GM21529 (cell line): Measurements from ENCODE around the gene M1AP.

ENCODE experiments used
- ATAC-seq: cut with Tn5 transposase; IDR thresholded peaks from one replicate; pipeline ENCODE4 v1.9.1; 2021; ENCODE audit not compliant: unreplicated experiment

Gene M1AP

DNA sequence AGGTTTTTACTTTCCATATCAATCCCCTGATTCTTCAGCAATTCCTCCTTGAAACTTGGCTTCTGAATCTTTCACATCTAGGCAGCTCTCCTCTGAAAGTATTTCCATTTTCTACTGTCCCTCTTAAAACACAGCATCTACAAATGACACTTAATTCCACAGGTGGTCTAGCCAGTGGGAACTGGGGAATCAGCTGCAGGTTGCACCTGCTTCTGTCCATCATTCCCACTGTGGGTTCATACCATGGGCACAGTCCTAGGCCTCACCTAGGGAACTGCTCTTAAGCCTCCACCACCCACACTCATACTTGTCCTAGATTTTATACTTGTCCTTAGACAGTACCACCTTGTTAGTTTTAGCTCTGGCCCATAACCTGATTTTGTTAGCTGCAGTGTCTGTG, 96.6 kb downstream of the M1AP start:
- ATAC-seq = no peak

DNA sequence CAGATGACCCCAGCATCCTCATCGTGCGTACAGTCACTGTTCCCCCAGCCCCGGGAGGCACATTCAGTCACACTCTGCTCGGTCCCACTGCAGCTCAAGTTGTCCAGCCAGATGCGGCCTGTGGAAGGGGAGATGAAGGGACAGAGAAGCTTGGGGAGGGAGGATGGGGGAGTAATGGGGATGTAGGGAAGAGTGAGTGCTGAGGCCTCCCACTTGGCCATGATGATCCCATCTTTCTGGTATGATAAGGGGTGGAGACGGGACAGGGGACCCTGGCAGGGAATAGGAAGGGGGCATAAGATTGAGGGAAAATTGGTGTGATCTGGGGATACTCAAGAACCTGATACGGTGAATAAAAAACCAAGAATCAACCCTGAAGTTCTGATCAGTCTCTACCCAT, 97.9 kb downstream of the M1AP start:
- no peak for ATAC-seq

DNA sequence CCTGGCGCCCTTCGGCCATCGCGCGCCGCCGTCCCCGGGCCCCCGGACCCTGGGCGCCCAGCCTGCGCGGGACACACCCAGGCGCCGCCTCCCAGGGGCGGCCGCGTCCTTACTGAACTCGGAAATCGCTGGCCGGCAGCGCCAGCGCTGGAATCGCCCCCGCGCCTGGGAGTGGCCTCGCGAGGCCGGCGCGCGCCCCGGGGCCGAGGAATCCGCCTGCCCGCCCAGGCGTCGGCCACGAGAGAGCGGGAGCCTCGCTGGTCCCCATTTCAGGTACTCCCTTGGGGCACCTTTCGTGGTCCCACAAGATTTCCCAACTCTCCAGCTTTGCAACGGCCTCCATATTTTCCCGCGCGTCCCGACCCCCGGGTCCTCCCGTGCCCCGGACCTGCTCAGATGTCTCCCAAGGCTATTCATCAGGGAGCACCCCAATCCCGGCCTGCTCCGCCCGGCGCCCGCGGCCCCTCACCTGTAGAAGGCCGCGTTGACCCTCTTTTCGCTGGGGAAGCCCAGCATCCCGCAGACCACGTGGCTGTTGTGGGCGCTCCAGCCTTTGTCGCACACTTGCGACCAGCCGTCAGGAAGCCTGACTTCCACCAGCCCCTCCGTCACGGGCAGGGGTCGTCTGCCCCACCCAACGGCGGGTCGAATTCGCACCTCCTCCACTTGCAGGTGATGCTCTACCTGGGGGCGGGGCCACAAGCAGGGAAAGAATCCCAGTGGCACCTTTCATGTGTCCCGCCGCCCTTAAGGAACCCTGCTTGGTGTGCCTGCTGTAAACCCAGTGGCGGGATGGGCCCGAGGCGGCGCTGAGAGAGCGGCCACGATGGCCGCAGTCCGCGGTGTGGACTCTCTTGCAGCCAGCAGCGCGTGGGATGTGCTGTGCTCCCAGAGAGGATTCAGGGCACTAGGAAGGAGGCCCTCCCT, 99.0 kb downstream of the M1AP start:
- peak; percentile 33 for ATAC-seq

DNA sequence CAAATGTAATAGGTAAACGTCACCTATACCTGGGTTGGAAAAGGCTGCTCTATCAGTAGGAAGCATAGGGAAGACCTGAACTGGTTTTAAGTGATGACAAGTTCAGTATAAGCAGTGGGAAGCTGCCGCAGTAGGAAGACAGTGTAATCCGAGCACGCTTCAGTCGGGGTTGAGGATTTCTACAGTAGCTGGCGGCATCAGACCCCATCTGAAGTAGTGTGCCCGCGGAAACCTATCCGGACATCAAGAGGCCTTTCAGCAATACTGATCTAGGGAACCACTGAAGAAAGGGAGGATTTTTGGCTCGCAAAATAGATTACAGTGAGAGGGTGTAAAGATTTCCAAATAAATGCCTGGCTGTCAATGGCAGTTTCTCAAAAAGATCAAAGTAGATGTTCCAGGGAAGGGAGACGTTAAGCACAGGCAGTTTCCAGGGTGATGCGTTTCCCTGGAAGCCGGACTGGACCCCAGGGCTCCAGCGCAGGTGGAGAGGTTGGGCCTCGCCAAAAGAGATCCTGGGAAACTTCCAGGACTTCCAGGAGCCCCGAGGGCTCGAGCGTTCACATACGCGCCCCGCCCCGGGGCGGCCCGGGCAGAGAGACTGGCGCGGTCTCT, 99.7 kb downstream of the M1AP start:
- ATAC-seq = no peak

DNA sequence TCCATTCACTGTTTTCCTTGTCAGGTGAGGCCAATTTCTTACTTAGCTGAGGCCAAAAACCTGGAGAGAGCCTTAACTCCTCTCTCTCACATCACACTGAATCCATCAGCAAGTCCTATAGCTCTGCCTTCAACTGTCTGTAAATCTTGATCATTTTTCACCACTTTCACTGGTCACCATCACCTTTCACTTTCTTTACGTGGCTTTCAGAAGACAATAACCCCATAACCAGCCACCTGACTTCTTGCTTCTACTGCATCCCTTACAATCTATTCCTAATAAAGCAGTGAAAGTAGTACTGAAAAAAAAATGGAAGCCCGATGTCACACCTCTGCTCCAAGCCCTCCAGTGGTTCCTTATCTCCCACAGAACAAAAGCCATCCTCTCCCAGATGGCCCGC, 102.1 kb downstream of the M1AP start:
- no peak for ATAC-seq

DNA sequence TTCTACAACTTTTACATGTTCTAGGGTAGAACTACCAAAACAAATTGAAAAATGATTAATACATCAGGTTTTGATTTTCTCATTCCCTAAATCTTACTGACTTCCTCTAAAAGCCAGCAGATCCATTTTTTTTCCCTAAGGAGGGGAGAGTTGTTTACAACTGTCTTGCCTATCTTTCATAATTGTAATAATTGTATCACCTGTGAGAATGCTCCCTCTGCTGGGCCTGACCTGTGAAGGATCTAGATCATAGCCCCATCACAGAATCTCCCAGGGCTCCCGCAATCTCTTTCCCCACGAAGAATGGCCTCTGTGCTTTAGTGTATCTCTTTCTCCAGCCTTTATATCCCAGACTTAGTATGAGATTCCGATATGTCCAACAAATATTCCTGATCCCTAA, 103.5 kb downstream of the M1AP start:
- no peak for ATAC-seq

DNA sequence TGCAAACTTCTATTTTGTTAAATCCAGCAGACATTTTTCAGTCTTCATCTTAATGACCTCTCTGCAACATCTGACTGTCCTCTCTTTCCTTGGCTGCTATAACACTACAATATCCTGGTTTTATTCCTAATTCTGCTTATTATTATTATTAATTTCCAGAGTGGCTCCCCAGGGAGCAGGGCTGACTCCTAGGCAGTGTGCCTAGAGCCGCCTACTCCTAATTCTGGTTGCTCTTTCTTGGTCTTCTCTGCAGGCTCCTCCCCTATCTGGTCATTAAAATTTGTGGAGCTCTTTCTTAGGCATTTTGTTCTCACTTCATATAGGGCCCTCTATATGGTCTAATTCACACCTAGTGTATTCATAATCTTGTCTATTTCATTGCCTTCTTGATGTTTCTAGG, 105.2 kb downstream of the M1AP start:
- ATAC-seq = no peak

DNA sequence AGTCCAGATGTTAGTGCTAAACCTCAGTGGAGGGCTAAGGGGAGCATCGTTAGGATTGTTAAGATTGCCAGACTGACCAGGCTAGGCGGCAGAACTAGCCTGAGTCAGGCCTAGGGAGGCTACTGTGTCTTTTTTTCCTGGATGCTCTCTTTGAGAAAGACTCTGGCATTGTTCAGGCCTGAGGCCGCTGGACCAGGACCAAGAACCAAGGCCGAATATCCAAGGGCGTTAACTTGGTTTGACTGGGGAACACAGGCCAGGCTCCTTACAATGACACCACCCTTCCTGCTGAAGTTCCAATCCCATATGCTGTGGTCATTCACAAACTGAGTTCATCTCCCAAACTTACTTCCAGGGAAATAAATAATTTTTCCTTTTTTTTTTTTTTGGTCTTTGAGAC, 107.8 kb downstream of the M1AP start:
- ATAC-seq = no peak

DNA sequence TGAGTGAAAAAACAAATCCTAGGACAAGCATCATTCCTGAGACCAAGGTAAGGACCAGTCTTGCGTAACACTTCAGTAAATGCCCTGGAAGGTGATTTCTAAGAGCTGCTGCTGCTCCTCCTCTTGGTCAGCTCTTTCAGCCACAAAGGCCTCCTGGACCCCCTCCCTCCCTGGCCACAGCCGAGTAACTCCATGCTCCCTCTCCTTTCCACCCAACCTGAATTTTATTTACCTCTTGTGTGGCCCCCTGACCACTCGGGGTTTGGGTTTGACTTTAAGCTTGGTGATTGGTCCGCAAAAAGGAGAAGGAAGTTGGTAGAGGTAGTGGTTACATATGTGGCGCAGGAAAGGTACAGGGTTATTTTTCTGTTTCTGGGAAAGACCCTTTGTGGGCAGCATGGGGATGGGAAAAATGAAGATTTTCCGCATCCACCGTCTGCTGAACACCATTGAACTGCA, 109.2 kb downstream of the M1AP start:
- no peak for ATAC-seq

DNA sequence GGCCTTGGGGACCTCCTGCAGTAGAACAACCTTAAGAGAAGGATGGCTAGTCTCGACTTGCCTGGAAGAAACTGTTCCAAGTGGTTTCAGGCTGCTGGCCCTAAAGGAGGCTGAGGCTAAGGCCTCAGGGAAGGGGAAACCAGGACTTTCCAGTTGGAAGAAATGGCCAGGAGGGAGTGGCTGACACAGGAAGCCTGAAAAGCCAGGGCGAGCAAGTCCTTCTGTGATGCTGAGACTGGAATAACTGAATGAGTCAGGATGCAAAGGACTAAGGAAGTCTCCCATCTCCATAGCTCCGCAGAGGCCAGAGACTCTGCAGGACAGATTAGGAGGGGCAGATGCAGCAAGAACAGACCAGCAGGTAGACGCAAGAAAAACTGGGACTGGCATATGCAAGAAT, 111.0 kb downstream of the M1AP start:
- ATAC-seq = no peak

DNA sequence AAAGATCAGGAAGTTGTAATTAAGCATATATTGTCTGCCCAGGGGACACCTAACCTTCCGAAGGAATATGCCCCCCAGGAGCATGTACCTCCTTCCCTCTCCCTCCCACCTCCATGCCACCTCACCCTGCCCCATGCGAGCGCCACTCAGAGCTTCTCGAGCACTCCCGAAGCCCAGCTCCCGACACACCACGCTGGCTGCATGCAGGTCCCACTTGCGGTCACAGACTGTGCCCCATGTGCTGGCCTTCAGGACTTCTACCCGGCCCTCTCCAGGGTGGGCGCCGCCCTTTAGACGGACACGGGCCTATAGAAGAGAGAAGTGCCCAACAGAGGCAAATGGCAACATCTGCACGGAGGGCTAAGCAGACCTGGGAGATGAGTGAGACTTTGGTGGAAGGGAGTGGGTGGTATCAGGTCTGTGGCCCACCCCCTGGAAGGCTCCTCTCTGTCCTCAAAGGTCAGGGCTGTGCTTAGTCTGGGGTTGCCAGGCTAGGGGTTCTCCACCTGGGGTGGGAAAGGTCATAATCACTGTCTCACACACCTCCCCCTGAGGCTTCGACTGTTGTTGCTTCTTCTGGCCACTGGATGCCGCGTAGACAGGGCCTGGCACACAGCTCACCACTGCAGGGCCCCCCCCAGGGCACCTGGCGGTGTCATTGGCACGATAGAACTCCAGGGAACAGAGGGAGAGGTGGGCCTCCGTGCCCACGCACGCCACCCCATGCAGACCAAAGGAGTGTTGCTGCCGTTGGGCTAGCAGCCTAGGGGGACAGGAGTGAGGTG, 111.8 kb downstream of the M1AP start:
- no peak for ATAC-seq

DNA sequence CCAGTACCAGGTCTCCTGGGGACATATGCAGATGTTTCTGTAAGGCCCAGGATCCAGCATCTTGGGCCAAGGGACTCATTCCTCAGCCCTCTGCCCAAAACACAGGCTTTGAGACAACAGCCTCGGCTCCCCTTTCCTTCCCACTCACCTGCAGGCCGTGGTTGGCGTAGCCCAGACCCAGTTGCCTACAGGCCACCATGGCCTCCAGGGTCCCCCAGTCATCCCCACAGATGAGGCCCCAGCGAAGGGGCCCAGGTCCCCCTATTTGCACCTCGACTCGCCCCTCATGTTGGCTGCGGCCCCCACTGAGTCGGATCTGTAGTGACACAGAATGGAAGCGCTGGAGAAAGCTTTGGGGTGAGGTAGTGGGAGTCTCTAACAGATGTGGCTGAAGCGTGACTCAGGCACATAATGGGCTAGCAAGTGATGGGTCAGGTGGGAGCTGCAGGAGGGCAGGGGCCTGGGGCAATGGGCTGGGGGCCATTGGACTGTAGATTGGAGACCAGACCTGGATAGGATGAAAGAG, 112.6 kb downstream of the M1AP start:
- ATAC-seq = no peak

DNA sequence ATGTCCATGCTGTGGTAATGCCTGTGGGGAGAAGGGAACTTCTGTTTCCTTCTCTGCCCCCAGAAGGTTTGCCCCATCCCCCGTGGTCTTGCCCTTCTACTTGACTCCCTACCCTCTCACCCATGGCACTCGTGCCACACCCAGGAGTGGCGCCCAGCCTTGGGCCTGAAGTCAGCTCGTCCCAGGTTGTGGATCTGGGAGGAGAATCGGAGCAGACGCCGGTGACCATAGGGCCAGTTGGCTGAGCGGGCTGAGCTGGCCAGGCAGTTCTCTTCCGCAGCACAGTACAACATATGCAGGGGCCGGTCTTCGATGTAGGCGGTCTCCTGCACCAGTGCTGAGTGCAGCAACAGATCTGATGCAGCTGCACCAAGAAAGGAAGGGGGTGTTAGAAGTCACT, 113.7 kb downstream of the M1AP start:
- ATAC-seq = no peak

DNA sequence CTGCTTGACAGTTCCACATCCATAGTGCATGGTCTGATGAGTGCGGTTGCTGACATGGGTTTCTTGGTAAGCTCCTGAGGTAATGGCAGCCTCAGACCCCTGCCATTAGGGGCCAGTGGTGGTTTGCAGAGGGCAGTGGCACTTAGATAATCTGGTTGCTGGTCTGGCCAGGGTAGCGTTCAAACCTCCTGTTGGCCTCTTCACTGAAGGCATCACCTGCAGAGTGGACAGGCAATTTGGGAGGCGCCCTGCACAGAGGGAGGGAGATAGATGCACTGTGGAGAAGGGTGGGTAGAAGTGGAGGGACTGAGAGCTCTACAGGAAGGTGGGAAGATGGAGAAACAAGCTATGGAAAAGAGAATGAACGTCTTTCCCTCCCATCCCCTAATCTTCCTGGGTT, 114.7 kb downstream of the M1AP start:
- no peak for ATAC-seq

DNA sequence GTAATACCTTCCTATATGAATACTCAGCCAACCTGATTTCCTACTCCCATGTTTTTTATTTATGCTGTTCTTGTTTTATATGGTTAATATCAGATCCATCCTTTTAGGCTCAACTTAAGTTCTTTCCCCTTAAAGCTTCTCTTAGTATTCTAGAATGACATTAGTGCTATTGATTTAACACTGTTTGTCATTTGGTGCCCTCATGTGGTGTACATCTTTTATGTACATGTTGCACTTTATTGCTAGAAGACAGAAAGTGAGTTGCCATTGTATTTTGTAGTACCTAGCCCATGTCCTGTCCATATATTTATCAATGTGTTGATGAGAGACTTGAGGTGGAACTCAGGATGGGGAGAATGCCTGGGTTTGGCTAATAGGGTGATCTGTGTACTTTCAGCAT, 115.9 kb downstream of the M1AP start:
- ATAC-seq = no peak

DNA sequence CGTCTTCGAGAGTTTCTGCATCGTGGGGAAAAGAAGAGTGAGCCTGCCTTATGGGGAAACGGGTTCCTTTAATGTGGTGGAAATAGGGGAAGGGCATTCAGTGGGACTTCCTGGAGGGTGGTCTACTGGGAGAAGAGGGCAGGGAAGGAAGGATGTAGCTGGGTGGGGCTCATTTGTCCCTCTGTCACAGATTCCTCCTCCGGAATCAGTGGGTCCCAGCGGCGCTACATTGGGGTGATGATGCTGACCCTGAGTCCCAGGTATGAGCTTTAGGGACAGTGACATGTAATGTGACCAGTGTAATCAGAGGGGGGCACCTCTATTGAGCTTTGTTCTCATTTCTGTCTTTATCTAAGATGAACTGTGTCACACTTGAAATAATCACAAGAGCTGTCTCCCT, 116.5 kb downstream of the M1AP start:
- ATAC-seq = no peak

DNA sequence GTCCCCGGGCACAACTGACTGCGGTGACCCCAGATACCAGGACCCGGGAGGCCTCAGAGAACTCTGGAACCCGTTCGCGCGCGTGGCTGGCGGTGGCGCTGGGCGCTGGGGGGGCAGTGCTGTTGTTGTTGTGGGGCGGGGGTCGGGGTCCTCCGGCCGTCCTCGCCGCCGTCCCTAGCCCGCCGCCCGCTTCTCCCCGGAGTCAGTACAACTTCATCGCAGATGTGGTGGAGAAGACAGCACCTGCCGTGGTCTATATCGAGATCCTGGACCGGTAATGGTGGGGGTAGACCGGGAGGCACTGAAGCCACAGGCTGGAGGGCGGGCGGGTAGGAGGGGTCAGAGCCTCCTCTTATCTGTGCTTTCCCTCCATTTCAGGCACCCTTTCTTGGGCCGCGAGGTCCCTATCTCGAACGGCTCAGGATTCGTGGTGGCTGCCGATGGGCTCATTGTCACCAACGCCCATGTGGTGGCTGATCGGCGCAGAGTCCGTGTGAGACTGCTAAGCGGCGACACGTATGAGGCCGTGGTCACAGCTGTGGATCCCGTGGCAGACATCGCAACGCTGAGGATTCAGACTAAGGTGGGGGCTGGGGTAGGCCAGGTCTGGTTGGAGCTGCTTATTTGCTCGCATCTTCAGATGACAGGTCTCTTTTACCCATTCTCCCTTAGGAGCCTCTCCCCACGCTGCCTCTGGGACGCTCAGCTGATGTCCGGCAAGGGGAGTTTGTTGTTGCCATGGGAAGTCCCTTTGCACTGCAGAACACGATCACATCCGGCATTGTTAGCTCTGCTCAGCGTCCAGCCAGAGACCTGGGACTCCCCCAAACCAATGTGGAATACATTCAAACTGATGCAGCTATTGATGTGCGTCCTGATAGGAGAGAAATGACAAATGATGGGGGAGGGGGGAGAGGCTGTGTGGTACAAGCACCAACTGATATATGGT, 117.6 kb downstream of the M1AP start:
- ATAC-seq = peak; percentile 31

DNA sequence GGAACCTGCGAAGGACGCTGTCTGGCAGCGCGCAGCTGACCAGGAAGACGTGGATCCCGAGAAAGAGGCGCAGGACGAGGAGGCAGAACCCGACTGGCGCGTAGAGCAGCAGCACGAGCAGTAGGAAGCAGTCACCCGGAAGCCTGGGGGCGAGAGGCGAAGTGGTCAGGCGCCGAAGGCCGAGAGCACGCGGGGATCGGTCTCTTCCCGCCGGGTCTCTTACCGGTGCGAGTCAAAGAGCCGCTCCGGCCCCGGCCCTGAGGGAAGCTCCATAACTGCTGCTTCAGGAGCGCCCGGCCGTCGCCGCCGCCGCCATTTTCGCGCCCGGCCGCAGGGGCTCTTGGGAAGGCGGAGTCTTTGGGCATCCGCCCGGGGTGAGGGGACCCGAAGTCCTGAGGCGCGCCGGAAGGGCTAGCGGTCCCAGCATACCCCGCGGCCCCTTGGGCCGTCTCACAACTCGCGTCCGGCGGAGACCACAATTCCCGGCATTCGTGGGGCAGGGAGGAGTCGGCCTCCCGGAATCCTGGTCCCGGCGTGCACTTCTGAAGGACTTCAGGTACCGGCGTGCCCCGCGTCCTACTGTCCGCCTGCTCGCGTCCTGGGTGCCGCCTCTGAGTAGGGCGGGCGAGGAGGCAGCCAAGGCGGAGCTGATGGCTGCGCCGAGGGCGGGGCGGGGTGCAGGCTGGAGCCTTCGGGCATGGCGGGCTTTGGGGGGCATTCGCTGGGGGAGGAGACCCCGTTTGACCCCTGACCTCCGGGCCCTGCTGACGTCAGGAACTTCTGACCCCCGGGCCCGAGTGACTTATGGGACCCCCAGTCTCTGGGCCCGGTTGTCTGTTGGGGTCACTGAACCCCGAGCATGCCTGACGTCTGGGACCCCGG, 118.5 kb downstream of the M1AP start, which contains the start of the genes AUP1 and HTRA2:
TSS of gene AUP1 (minus strand) at position 350 of the 882 bp plus-strand sequence. CDS start at position 273, 77 bp downstream.
TSS of gene HTRA2 (plus strand) at position 577 of the 882 bp plus-strand sequence. CDS start at position 651, 74 bp downstream.
- ATAC-seq = peak; percentile 79
